HCT116 (cell line): ENCODE data around the gene POLG.

Experiments used
- CEBPB ChIP-seq: IDR thresholded peaks from 2 replicates; pipeline ENCODE4 v1.6.1; 2012; ENCODE audit warnings: low read depth
- ELF1 ChIP-seq: IDR thresholded peaks from 2 replicates; pipeline ENCODE4 v1.6.1; 2012; ENCODE audit warnings: low read depth, borderline replicate concordance
- JUND ChIP-seq: IDR thresholded peaks from 2 replicates; pipeline ENCODE4 v1.6.1; 2012
- POLR2A ChIP-seq: IDR thresholded peaks from 2 replicates; pipeline ENCODE4 v1.7.0; 2011; ENCODE audit warnings: borderline replicate concordance; ENCODE audit not compliant: insufficient read depth, insufficient read length; ENCODE audit errors: extremely low read depth
- POLR2AphosphoS5 ChIP-seq: IDR thresholded peaks from 2 replicates; pipeline ENCODE4 v1.6.1; 2011; ENCODE audit warnings: mild to moderate bottlenecking, low read depth, low read length, moderate library complexity
- TF ChIP-seq, protein P1 (sequence below), 3 experiments: fragments of 200-600 bp in 1 of 3; sonication (generic) in 1 of 3; IDR thresholded peaks in 2 of 3; conservative IDR thresholded peaks in 1 of 3; 2 replicates each; pipeline ENCODE4 v1.5.1; 2012 to 2017; ENCODE audit warnings: low read depth in 2 of 3, low read length in 2 of 3, antibody characterized with exemption in 1 of 3, borderline replicate concordance in 1 of 3, control low read depth in 1 of 3, mild to moderate bottlenecking in 1 of 3, mixed read lengths in 1 of 3, mixed run types in 1 of 3, moderate library complexity in 1 of 3; ENCODE audit not compliant: insufficient read depth in 1 of 3
- TF ChIP-seq, protein P2 (sequence below): IDR thresholded peaks from 2 replicates; pipeline ENCODE4 v1.6.1; 2012; ENCODE audit warnings: low read depth

DNA sequence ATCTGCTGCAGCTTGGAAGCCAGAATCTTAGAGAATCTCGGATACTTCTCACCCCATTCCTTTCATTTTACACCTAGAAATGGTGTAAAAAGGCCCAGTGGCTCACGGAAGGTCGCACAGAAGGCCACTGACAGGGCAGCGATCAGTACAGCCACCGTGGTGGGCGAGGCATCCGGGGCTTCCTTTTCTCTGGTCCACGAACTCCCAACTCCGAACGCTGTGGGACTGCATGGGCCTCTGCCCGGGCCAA, 36.3 kb upstream of the POLG start:
- TF ChIP-seq, protein P1, sequence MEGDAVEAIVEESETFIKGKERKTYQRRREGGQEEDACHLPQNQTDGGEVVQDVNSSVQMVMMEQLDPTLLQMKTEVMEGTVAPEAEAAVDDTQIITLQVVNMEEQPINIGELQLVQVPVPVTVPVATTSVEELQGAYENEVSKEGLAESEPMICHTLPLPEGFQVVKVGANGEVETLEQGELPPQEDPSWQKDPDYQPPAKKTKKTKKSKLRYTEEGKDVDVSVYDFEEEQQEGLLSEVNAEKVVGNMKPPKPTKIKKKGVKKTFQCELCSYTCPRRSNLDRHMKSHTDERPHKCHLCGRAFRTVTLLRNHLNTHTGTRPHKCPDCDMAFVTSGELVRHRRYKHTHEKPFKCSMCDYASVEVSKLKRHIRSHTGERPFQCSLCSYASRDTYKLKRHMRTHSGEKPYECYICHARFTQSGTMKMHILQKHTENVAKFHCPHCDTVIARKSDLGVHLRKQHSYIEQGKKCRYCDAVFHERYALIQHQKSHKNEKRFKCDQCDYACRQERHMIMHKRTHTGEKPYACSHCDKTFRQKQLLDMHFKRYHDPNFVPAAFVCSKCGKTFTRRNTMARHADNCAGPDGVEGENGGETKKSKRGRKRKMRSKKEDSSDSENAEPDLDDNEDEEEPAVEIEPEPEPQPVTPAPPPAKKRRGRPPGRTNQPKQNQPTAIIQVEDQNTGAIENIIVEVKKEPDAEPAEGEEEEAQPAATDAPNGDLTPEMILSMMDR (IDR thresholded peaks at IDR 0.05 in 2 of 3, conservative IDR thresholded peaks at IDR 0.05 in 1 of 3; ENCODE audit: borderline replicate concordance in 1 of 3, insufficient read depth in 1 of 3, low read depth in 2 of 3, low read length in 2 of 3) = no peak
- no peak for TF ChIP-seq POLR2A
- no peak for TF ChIP-seq ELF1
- TF ChIP-seq JUND = no peak
- TF ChIP-seq POLR2AphosphoS5 = no peak
- TF ChIP-seq, protein P2, sequence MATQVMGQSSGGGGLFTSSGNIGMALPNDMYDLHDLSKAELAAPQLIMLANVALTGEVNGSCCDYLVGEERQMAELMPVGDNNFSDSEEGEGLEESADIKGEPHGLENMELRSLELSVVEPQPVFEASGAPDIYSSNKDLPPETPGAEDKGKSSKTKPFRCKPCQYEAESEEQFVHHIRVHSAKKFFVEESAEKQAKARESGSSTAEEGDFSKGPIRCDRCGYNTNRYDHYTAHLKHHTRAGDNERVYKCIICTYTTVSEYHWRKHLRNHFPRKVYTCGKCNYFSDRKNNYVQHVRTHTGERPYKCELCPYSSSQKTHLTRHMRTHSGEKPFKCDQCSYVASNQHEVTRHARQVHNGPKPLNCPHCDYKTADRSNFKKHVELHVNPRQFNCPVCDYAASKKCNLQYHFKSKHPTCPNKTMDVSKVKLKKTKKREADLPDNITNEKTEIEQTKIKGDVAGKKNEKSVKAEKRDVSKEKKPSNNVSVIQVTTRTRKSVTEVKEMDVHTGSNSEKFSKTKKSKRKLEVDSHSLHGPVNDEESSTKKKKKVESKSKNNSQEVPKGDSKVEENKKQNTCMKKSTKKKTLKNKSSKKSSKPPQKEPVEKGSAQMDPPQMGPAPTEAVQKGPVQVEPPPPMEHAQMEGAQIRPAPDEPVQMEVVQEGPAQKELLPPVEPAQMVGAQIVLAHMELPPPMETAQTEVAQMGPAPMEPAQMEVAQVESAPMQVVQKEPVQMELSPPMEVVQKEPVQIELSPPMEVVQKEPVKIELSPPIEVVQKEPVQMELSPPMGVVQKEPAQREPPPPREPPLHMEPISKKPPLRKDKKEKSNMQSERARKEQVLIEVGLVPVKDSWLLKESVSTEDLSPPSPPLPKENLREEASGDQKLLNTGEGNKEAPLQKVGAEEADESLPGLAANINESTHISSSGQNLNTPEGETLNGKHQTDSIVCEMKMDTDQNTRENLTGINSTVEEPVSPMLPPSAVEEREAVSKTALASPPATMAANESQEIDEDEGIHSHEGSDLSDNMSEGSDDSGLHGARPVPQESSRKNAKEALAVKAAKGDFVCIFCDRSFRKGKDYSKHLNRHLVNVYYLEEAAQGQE = no peak
- no peak for TF ChIP-seq CEBPB
